Measurements from ENCODE around the gene RWDD3. TPM values are rescaled to one million over a fixed set of nuclear protein-coding genes. Genes with fewer than 3 reads are reported as not detected.

The RWDD3 gene
- total RNA-seq, 2 donors from 2014 or later, result 12.9 to 22.0 TPM

DNA sequence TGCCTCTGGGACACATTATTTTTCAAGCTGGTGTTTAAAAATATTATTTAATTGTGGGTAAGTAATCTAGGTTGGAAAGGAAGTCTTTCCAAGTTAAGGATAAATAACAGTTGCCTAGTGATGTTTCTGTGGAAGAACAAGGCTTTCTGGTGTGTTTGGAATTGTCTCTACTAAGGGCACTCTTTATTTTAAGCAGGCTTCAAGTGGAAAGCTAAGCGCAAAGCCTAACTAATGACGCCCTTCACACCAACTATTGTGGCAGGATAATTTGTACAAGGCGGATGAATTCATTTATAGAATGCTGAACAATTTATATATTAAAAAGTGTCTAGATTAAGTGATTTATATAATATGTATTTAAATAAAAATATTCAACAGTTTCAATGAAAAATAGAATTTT, 25.1 kb upstream of the RWDD3 start:
- Histone ChIP-seq H3K4me1 (no peaks in the 10 kb centered on the region), H3K9ac (ENCODE audit: low read depth in 2 of 2, low read length in 2 of 2) (no peak overlapping the region), H3K4me3 (no peak overlapping the region), H3K27ac (no peak overlapping the region), H3K36me3 (no peaks in the 10 kb centered on the region), H3K9me3 (no peaks in the 10 kb centered on the region), H3K27me3 (no peaks in the 10 kb centered on the region)
- intact Hi-C loops (cut with DNase I), result no loop called here
- DNase-seq, result no peak
- TF ChIP-seq, protein P1, sequence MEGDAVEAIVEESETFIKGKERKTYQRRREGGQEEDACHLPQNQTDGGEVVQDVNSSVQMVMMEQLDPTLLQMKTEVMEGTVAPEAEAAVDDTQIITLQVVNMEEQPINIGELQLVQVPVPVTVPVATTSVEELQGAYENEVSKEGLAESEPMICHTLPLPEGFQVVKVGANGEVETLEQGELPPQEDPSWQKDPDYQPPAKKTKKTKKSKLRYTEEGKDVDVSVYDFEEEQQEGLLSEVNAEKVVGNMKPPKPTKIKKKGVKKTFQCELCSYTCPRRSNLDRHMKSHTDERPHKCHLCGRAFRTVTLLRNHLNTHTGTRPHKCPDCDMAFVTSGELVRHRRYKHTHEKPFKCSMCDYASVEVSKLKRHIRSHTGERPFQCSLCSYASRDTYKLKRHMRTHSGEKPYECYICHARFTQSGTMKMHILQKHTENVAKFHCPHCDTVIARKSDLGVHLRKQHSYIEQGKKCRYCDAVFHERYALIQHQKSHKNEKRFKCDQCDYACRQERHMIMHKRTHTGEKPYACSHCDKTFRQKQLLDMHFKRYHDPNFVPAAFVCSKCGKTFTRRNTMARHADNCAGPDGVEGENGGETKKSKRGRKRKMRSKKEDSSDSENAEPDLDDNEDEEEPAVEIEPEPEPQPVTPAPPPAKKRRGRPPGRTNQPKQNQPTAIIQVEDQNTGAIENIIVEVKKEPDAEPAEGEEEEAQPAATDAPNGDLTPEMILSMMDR (IDR thresholded peaks at IDR 0.05), result no peak

DNA sequence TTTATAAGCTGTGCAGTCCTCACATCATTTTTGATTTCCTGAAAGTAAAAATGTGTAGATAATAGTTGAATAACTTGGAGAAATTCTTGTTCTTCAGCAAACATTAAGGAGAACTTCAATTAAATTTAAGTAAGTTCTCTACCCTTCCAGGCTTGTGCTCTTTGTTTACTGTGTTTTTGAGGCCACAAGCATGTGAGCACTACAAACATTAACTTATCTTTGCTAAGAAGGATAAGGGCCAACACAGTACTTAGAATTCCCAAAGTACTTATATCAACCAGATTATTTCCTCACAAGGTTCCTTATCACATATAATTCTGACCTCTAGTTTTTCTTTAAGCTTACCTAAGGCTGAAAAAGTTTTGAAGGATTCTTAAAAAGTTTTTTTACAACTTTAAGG, 24.7 kb upstream of the RWDD3 start:
- H3K4me3 ChIP-seq, result no peak overlapping the region
- no peak for DNase-seq
- H3K36me3 ChIP-seq, result no peaks in the 10 kb centered on the region
- no peaks in the 10 kb centered on the region for H3K4me1 ChIP-seq
- H3K27ac ChIP-seq, result no peak overlapping the region
- H3K27me3 ChIP-seq, result no peaks in the 10 kb centered on the region
- TF ChIP-seq, protein P1 (IDR thresholded peaks at IDR 0.05), result no peak
- intact Hi-C loops (cut with DNase I), result no loop called here
- no peak overlapping the region for H3K9ac ChIP-seq (ENCODE audit: low read depth in 2 of 2, low read length in 2 of 2)
- no peaks in the 10 kb centered on the region for H3K9me3 ChIP-seq

DNA sequence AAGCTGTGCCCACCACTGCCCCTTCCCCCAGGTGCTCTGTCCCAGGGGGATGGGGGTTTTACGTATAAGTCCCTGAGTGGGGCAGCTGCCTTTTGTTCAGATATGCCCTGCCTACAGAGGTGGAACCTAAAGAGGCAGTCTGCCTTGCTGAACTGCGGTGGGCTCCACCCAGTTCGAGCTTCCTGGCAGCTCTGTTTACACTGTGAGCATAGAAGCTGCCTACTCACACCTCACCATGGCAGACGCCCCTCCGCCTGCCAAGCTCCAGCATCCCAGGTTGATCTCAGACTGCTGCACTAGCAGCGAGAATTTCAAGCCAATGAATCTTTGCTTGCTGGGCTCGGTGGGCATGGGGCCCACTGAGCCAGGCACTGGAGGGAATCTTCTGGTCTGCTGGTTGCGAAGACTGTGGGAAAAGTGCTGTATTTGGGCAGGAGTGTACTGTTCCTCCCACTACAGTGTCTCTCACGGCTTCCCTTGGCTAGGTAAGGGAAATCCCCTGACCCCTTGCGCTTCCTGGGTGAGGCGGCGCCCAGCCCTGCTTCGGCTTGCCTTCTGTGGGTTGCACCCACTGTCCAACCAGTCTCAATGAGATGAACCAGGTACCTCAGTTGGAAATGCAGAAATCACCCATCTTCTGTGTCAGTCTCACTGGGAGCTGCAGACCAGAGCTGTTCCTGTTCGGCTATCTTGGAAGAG, 17.6 kb upstream of the RWDD3 start:
- no peaks in the 10 kb centered on the region for H3K9me3 ChIP-seq
- intact Hi-C loops (cut with DNase I), result no loop called here

DNA sequence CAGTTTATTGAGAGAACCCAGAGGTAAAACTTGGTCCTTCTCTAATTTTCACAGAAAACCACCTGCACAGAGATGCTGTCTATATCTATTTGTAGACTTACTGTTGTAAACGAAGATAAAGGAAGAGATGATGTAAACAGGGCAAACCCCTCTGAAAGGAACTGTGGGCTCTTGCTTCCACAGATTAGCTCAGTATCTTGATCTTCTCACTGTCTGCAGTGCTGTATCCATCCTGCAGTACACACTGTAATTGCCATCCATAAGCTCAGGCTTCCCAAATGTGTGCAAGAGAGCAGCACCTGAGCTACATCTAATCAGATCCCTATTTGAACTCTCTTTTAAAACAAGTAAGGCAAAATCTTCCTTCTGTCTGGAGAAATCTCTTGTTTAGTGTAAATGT, 16.6 kb upstream of the RWDD3 start:
- no peak overlapping the region for H3K27ac ChIP-seq
- H3K4me1 ChIP-seq, result no peaks in the 10 kb centered on the region
- H3K9me3 ChIP-seq, result no peaks in the 10 kb centered on the region
- no peaks in the 10 kb centered on the region for H3K36me3 ChIP-seq
- TF ChIP-seq, protein P1 (IDR thresholded peaks at IDR 0.05), result no peak
- H3K9ac ChIP-seq (ENCODE audit: low read depth in 2 of 2, low read length in 2 of 2), result no peak overlapping the region
- intact Hi-C loops (cut with DNase I), result no loop called here
- no peak overlapping the region for H3K4me3 ChIP-seq
- no peak for DNase-seq
- H3K27me3 ChIP-seq, result no peaks in the 10 kb centered on the region

More for the DNA sequence above, 17.6 kb upstream of the RWDD3 start:
- DNase-seq, result no peak
- Histone ChIP-seq H3K4me3 (no peak overlapping the region), H3K9ac (ENCODE audit: low read depth in 2 of 2, low read length in 2 of 2) (no peak overlapping the region), H3K27ac (no peak overlapping the region), H3K27me3 (no peaks in the 10 kb centered on the region), H3K36me3 (no peaks in the 10 kb centered on the region), H3K4me1 (no peaks in the 10 kb centered on the region)
- TF ChIP-seq, protein P1 (IDR thresholded peaks at IDR 0.05), result no peak

DNA sequence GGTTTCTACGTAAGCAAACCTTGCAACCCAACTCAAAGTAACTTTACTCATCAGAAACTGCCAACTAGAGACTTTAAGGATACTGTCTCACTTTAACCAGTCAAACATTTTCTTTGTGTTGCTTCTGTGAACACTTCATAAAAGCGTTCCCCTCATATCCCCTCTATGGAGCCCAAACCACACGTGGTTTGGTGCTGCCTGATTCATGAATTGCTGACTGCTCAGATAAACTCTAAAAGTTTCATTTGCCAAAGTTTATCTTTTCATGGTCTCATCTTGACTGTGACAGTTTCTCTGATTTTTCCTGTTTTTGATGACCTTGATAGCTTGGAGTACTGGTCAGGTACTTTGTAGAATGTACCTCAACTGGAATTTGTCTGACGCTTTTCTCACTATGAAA, 14.6 kb upstream of the RWDD3 start:
- no peak overlapping the region for H3K27ac ChIP-seq
- no peaks in the 10 kb centered on the region for H3K27me3 ChIP-seq
- no peak for DNase-seq
- no peak overlapping the region for H3K4me3 ChIP-seq
- TF ChIP-seq, protein P1 (IDR thresholded peaks at IDR 0.05), result no peak
- intact Hi-C loops (cut with DNase I), result no loop called here
- H3K36me3 ChIP-seq, result no peaks in the 10 kb centered on the region
- no peaks in the 10 kb centered on the region for H3K4me1 ChIP-seq
- no peak overlapping the region for H3K9ac ChIP-seq (ENCODE audit: low read depth in 2 of 2, low read length in 2 of 2)
- no peaks in the 10 kb centered on the region for H3K9me3 ChIP-seq

Measured in colonic mucosa (tissue), 4 donors.